Putamen (tissue), 1 donor: ENCODE measurements around the gene PIEZO2.
"Not testable (repeated sequence)": the region's sequence is repeated elsewhere in the genome, so short reads cannot be mapped to it uniquely, and the experiment has no call there.

ENCODE experiments used
- DNase-seq: peaks from one replicate; pipeline ENCODE4 v3.0.0-alpha.2; 2016; ENCODE audit warnings: low spot score

PIEZO2 gene

GRCh38 chr18:10846657-10847407, 302.5 kb downstream of the PIEZO2 start:
- no peak for DNase-seq

- not testable (repeated sequence) for DNase-seq
Observed at GRCh38 chr18:10846035-10846434, 303.3 kb downstream of the PIEZO2 start.

- no peak for DNase-seq
Observed at GRCh38 chr18:10843565-10843964, 305.8 kb downstream of the PIEZO2 start.

GRCh38 chr18:10842861-10843260, 306.5 kb downstream of the PIEZO2 start:
- DNase-seq: no peak

GRCh38 chr18:10842371-10842770, 307.0 kb downstream of the PIEZO2 start:
- DNase-seq: no peak

- no peak for DNase-seq
Observed at GRCh38 chr18:10841203-10841602, 308.2 kb downstream of the PIEZO2 start.

GRCh38 chr18:10840743-10841142, 308.6 kb downstream of the PIEZO2 start:
- DNase-seq: no peak

GRCh38 chr18:10839421-10839820, 309.9 kb downstream of the PIEZO2 start:
- DNase-seq: no peak

GRCh38 chr18:10838553-10838952, 310.8 kb downstream of the PIEZO2 start:
- DNase-seq: no peak

- DNase-seq: no peak
Observed at GRCh38 chr18:10834128-10834815, 315.1 kb downstream of the PIEZO2 start.

GRCh38 chr18:10833656-10834055, 315.7 kb downstream of the PIEZO2 start:
- no peak for DNase-seq

- DNase-seq: no peak
Observed at GRCh38 chr18:10826400-10826799, 323.0 kb downstream of the PIEZO2 start.

- no peak for DNase-seq
Observed at GRCh38 chr18:10822456-10822855, 326.9 kb downstream of the PIEZO2 start.

GRCh38 chr18:10820681-10821080, 328.7 kb downstream of the PIEZO2 start:
- DNase-seq: no peak

- no peak for DNase-seq
Observed at GRCh38 chr18:10814336-10814735, 335.0 kb downstream of the PIEZO2 start.

GRCh38 chr18:10805587-10806118, 343.7 kb downstream of the PIEZO2 start:
- no peak for DNase-seq

- DNase-seq: no peak
Observed at GRCh38 chr18:10804126-10804525, 345.2 kb downstream of the PIEZO2 start.

- no peak for DNase-seq
Observed at GRCh38 chr18:10798727-10799550, 350.4 kb downstream of the PIEZO2 start.

- no peak for DNase-seq
Observed at GRCh38 chr18:10797896-10798295, 351.5 kb downstream of the PIEZO2 start.

GRCh38 chr18:10794771-10795170, 354.6 kb downstream of the PIEZO2 start:
- DNase-seq: no peak

- DNase-seq: no peak
Observed at GRCh38 chr18:10793730-10794370, 355.5 kb downstream of the PIEZO2 start.

- DNase-seq: no peak
Observed at GRCh38 chr18:10792181-10792580, 357.2 kb downstream of the PIEZO2 start.
